ENCODE measurements around the gene NCEH1. TPM values are rescaled to one million over a fixed set of nuclear protein-coding genes. Genes with fewer than 3 reads are reported as not detected.
A peak's percentile ranks its signal among the peaks of the same experiment; 100 is the strongest.

The NCEH1 gene
- total and polyA plus RNA-seq, 2 of the 13 experiments (the other 11 are each of a cell fraction or from before 2014, with no cell fraction given) = 12.9 to 21.4 TPM

DNA sequence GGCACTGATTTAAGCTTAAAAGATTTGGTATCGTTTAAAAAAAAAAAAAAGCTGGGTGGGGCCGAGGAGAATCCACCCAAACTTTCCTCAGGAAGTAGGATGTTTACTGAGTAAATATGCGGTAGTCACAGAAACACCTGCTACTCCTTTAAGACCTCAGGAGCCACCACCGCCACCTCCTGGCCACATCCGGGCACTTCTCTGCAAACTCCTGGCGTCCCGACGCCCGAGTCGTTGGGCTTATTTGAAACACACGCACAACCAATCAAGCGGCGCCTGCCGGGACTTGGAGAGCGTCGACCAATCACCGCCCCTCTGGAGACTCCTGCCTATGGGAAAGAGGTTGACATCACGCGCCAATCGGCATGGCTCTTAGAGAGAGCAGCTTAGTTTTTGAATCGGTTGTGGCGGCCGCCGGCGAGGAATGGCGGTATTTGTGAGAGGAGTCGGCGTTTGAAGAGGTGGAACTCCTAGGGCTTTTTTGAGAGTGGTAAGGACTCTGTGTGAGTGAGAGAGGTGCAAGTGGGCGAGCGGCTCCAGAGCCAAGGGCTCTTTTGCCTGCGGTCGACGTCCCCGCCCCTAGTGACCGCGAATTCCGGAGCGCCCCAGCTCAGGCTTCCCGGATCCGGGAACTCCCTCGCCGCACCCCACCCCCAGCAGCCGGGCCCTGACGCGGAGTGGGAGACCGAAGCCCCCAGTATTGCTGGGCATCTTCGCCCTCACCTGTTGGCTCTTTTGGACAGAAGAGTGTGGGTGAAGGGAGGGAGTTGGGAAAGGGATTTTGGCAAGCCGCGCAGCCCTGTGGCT lies 39.7 kb upstream of the NCEH1 start, which contains the start of gene ECT2 (continued):
- TF ChIP-seq HOXA7 (CRISPR knock-in tag; IDR thresholded peaks at IDR 0.05) (no peak), RFX5 (IDR thresholded peaks at IDR 0.05; ENCODE audit: low read depth, low read length) (peak; percentile 38; the same call in 1 of the 2 replicates), KLF13 (CRISPR knock-in tag; IDR thresholded peaks at IDR 0.05) (no peak), ZMYM3 (CRISPR knock-in tag; IDR thresholded peaks at IDR 0.05) (no peak), NONO (IDR thresholded peaks at IDR 0.05) (no peak), NONO (CRISPR knock-in tag; conservative IDR thresholded peaks at IDR 0.05) (no peak), NCOA2 (CRISPR knock-in tag; IDR thresholded peaks at IDR 0.05) (peak; percentile 51), PCBP2 (optimal IDR thresholded peaks at IDR 0.05; ENCODE audit: low read depth, low read length, poor library complexity, severe bottlenecking) (no peak), ZNF660 (CRISPR knock-in tag; IDR thresholded peaks at IDR 0.05; ENCODE audit: borderline replicate concordance, low read depth) (no peak), ZNF230 (CRISPR knock-in tag; IDR thresholded peaks at IDR 0.05) (no peak; the same call in 1 of the 2 replicates), GATA4 (IDR thresholded peaks at IDR 0.05; ENCODE audit: borderline replicate concordance, low read depth) (no peak), HNF4A (CRISPR knock-in tag; IDR thresholded peaks at IDR 0.05) (0 out of 2 replicates have a peak, but pooled peaks have one; percentile 11)
- TF ChIP-seq, protein P1, sequence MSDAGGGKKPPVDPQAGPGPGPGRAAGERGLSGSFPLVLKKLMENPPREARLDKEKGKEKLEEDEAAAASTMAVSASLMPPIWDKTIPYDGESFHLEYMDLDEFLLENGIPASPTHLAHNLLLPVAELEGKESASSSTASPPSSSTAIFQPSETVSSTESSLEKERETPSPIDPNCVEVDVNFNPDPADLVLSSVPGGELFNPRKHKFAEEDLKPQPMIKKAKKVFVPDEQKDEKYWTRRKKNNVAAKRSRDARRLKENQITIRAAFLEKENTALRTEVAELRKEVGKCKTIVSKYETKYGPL (CRISPR knock-in tag; IDR thresholded peaks at IDR 0.05) = no peak
- TF ChIP-seq, protein P2, sequence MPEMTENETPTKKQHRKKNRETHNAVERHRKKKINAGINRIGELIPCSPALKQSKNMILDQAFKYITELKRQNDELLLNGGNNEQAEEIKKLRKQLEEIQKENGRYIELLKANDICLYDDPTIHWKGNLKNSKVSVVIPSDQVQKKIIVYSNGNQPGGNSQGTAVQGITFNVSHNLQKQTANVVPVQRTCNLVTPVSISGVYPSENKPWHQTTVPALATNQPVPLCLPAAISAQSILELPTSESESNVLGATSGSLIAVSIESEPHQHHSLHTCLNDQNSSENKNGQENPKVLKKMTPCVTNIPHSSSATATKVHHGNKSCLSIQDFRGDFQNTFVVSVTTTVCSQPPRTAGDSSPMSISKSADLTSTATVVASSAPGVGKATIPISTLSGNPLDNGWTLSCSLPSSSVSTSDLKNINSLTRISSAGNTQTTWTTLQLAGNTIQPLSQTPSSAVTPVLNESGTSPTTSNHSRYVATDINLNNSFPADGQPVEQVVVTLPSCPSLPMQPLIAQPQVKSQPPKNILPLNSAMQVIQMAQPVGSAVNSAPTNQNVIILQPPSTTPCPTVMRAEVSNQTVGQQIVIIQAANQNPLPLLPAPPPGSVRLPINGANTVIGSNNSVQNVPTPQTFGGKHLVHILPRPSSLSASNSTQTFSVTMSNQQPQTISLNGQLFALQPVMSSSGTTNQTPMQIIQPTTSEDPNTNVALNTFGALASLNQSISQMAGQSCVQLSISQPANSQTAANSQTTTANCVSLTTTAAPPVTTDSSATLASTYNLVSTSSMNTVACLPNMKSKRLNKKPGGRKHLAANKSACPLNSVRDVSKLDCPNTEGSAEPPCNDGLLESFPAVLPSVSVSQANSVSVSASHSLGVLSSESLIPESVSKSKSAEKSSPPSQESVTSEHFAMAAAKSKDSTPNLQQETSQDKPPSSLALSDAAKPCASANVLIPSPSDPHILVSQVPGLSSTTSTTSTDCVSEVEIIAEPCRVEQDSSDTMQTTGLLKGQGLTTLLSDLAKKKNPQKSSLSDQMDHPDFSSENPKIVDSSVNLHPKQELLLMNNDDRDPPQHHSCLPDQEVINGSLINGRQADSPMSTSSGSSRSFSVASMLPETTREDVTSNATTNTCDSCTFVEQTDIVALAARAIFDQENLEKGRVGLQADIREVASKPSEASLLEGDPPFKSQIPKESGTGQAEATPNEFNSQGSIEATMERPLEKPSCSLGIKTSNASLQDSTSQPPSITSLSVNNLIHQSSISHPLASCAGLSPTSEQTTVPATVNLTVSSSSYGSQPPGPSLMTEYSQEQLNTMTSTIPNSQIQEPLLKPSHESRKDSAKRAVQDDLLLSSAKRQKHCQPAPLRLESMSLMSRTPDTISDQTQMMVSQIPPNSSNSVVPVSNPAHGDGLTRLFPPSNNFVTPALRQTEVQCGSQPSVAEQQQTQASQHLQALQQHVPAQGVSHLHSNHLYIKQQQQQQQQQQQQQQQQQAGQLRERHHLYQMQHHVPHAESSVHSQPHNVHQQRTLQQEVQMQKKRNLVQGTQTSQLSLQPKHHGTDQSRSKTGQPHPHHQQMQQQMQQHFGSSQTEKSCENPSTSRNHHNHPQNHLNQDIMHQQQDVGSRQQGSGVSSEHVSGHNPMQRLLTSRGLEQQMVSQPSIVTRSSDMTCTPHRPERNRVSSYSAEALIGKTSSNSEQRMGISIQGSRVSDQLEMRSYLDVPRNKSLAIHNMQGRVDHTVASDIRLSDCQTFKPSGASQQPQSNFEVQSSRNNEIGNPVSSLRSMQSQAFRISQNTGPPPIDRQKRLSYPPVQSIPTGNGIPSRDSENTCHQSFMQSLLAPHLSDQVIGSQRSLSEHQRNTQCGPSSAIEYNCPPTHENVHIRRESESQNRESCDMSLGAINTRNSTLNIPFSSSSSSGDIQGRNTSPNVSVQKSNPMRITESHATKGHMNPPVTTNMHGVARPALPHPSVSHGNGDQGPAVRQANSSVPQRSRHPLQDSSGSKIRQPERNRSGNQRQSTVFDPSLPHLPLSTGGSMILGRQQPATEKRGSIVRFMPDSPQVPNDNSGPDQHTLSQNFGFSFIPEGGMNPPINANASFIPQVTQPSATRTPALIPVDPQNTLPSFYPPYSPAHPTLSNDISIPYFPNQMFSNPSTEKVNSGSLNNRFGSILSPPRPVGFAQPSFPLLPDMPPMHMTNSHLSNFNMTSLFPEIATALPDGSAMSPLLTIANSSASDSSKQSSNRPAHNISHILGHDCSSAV (CRISPR knock-in tag; IDR thresholded peaks at IDR 0.05; ENCODE audit: borderline replicate concordance) = no peak
- TF ChIP-seq, protein P3, sequence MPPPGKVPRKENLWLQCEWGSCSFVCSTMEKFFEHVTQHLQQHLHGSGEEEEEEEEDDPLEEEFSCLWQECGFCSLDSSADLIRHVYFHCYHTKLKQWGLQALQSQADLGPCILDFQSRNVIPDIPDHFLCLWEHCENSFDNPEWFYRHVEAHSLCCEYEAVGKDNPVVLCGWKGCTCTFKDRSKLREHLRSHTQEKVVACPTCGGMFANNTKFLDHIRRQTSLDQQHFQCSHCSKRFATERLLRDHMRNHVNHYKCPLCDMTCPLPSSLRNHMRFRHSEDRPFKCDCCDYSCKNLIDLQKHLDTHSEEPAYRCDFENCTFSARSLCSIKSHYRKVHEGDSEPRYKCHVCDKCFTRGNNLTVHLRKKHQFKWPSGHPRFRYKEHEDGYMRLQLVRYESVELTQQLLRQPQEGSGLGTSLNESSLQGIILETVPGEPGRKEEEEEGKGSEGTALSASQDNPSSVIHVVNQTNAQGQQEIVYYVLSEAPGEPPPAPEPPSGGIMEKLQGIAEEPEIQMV (CRISPR knock-in tag; IDR thresholded peaks at IDR 0.05; ENCODE audit: low read depth) = no peak
- TF ChIP-seq, protein P4, sequence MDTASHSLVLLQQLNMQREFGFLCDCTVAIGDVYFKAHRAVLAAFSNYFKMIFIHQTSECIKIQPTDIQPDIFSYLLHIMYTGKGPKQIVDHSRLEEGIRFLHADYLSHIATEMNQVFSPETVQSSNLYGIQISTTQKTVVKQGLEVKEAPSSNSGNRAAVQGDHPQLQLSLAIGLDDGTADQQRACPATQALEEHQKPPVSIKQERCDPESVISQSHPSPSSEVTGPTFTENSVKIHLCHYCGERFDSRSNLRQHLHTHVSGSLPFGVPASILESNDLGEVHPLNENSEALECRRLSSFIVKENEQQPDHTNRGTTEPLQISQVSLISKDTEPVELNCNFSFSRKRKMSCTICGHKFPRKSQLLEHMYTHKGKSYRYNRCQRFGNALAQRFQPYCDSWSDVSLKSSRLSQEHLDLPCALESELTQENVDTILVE (CRISPR knock-in tag; IDR thresholded peaks at IDR 0.05) = no peak
